Stimulated activated CD8-positive, alpha-beta memory T cell treated with anti-CD3 and anti-CD28 coated beads, Interleukin-4, amount 100 ng/mL, for 4 hours (primary cell): ENCODE results near the gene SRR.

Source experiments
- DNase-seq, 2 donors: peaks; one replicate each; pipeline ENCODE4 v3.0.0-alpha.2; 2020; ENCODE audit warnings: low read depth in 2 of 2, low spot score in 1 of 2

The SRR gene

DNA sequence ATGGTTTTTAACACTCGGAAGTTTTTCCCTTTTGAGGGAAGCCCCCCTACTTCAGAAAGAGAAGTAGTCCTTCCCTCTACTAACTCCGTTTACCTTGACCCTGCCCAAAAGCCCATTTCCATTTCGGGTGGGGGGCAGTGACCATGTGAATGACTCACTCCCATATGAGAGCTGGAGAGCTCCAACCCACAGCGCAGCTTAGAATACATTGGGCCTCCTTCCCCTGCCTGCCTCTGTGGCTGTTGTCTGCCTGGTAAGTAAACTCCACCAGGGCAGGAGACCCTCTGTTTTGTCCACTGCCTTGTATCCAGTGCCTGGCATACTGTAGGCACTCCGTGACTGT is 34.5 kb downstream of the SRR start:
- DNase-seq, result no peak

- no peak for DNase-seq
Measured at GRCh38 chr17:2343421-2343820, 39.7 kb downstream of the SRR start.

- DNase-seq, result no peak
Measured at GRCh38 chr17:2344528-2344927, 40.8 kb downstream of the SRR start.

- no peak for DNase-seq
Measured at GRCh38 chr17:2346475-2346874, 42.7 kb downstream of the SRR start.

DNA sequence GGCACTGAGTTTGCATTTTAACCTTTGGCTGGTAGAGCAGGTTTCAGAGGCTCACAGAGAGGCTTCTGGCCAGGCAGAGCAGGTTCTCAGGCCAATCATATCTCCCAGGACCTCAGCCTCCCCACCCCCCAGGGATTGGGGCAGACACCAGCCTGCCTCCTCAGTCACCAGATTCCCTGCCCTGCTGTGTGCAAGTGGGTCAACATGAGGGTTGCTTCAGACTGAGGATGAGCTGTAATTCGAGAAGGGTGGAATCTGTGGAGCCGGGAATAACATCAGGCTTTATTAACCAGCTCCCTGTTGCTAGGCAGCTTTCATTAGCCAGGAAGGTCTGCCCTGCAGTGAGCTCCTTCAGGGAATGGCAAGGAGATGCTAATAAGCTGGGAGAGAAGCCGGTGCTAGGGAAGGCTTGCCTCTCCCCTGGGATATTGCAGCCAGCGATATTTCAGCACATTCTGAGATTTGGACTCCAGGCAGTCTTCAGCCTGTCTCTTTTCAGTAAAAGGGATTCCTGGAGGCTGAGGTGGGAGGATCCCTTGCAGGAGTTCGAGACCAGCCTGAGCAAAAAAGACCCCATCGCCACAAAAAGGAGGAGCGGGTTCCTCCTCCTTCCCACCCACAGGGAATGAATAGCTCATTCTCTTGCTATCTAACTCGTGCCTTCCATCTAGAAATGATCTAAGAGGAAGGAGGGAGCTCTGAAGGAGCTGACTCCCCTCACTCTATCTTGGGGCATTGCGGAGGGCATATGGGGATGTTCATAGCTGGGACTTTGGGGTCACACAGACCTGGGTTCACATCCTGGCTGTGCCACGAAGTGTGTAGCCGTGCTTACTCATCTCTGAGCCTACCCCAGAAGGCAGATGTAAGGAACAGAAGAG is 44.3 kb downstream of the SRR start:
- DNase-seq, result no peak

- no peak for DNase-seq
Measured at GRCh38 chr17:2351269-2351668, 47.5 kb downstream of the SRR start.

DNA sequence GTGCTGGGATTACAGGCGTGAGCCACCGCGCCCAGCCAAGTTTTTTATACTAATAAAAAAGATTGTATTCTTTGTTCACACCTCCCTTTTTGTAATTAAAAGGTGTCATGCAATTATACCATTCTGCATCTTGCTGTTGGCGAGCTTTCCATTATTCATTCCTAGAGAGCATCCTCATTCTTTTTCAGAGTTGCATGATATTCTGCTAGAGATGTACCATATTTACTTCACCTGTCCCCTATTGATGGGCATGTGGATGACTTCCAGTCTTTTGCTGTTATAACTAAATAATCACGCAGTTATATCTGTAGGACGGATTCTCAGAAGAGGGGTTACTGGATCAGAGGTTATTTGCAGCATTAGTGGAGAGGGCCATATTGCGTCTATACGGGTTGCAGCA is 50.6 kb downstream of the SRR start:
- no peak for DNase-seq

GRCh38 chr17:2357237-2357636 is 53.5 kb downstream of the SRR start:
- no peak for DNase-seq

GRCh38 chr17:2357931-2358434 is 54.2 kb downstream of the SRR start:
- no peak for DNase-seq

DNA sequence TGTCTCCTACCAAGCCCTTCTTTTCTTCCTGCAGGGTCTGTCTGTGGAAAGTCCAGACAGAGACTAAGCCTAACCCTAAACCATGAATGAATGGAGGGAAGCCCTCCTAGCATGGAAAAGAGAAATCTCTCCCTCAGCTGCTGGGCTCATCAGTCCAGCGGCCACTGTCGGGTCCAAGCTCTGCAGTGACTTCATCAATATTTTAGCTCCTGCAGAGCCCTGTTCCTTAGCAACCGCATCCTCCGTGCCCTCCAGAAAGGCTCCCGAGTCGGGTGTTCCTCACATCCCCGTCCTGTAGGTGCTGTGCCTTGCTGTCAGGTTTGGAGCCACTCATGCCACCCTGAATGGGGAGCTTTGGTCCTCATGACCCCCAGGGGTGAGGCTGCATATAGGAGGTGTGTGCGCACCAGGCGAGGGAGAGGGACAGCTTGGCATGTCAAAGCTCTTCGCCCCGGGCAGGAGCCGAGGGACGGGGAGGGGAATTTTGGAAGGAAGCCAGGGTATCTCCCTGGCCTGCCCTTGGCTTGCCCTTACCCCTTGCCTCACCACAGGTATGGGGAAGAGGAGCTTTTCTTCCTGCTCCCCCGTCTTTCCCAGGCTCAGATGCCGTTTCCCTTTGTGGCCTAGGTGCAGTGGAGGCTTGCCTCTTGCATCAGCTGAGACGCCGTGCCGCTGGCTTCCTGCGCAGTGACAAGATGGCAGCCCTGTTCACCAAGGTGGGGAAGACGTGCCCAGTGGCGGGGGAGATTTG is 57.4 kb downstream of the SRR start:
- no peak for DNase-seq

GRCh38 chr17:2362016-2362415 is 58.3 kb downstream of the SRR start:
- no peak for DNase-seq

GRCh38 chr17:2362416-2362815 is 58.7 kb downstream of the SRR start:
- no peak for DNase-seq

DNA sequence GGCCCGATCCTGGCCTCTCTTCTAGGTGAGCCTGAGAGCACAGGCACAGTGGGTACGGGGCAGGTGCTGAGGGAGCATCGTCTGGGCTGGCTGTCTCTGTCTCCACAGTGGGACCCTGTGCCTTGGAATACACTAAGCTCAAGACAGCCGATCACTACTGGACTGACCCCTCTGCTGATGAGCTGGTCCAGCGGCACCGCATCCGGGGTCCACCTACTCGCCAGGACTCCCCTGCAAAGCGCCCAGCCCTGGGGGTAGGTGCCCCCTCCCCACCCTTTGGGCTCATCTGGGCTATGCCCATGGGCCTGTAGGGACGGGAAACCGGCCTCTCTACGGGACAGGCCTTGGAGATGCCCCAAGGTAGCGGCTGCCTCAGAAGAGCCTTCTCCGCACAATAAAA is 59.1 kb downstream of the SRR start:
- DNase-seq, result no peak

DNA sequence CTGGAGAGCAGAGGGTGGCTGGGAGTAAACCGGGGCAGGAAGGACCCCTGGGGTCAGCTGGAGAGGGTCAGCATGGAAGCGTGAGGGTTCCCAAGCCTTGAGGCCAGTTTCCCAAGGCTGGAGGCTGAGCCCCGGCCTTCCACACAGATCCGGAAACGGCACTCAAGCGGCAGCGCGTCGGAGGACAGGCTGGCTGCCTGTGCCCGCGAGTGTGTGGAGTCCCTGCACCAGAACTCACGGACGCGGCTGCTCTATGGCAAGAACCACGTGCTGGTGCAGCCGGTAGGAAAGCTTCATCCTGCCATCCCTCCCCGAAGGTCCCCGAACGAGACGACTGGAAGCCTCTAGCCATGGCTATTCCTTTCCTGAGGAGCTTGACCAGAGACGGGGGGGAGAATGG is 59.6 kb downstream of the SRR start:
- no peak for DNase-seq

- no peak for DNase-seq
Measured at GRCh38 chr17:2363851-2364762, 60.4 kb downstream of the SRR start.

DNA sequence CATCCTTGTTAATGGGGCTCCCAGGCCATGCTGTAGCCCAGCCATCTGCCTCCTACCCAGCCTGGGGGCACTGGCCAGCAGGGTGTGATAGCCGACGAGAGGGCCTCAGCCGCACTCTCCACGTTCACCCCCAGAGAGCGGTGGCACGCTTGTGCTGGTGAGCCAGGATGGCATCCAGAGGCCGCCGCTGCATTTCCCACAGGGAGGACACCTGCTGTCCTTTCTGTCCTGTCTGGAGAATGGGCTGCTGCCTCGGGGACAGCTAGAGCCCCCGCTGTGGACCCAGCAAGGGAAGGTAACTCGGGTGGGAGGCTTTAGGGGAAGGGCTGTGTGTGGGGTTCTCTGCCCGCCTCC is 61.0 kb downstream of the SRR start:
- DNase-seq, result no peak

DNA sequence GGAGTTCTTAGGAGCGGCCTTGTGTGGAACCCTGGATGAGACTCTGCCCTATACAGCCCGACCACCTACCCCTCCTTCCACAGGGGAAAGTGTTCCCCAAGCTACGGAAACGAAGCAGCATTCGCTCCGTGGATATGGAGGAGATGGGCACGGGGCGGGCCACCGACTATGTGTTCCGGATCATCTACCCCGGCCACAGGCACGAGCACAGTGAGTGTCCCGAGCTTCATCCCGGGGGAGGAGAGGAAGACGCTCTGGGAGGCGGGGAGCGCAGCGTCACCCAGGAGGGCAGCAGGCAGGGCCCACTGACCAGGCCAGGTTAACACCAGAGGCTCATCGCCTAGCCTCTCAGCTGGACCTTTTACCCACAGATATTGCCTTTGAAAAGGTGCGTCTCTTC is 61.4 kb downstream of the SRR start:
- no peak for DNase-seq

DNA sequence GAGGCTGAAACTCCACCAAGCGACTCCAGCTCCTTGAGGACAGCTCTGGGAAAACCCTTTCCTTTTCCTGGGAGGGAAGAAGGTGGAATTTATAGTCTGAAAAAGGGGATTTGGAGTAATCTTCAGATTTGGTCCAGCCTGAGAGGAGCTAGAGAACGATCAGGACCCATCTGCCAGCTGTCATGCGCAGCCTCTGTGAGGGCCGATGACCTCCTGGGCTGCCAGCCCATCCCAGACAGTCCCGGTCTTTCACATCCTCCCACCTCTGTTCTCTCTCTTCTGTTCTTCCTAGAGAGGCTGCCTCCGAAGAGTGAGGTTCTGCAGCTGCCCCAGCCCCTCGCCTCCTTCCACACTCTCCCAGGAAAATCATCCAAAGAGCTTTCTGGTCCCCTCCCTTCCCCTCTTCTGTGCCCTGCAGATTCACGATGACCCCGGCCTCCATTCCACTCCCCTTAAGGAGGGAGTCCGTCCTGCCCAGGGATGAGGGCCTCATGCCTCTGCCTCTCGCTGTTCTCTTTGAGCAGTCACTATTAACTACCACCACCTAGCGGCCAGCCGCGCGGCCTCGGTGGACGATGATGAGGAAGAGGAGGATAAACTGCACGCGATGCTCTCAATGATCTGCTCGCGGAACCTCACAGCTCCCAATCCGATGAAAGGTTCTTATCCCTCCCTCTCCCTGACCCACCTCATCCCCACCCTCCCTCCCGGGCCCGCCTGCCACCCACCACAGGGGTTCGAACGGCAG is 63.2 kb downstream of the SRR start:
- DNase-seq, result no peak

GRCh38 chr17:2368359-2368758 is 64.6 kb downstream of the SRR start:
- DNase-seq, result no peak

DNA sequence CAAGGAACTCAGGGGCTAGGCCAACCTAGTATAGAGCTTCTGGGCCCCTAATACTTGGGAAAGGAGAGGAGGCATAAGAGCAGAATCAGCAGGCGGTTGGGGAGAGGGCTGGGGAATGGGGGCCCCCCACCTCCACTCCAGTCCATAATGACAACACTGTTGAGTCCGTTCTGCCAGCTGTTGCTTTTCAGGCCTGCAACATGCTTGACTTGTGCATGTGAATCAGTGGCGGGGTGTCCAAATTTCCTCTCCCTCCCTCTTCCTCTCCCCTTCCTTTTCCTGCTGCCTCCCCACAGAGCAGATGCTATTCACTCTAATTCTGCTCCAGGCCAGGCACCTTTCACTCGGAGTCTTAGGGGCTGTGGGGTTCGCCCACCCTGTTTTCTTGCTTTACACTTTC is 65.3 kb downstream of the SRR start:
- no peak for DNase-seq
